SK-N-SH (cell line): ENCODE results near the gene KCNQ2.

Source experiments
- EZH2phosphoT487 ChIP-seq: fragments of 200-600 bp; sonication (generic); IDR thresholded peaks from 2 replicates; pipeline ENCODE4 v1.6.1; 2017; ENCODE audit warnings: low read depth, mixed run types, mild to moderate bottlenecking, antibody characterized with exemption, moderate library complexity, borderline replicate concordance
- GATA2 ChIP-seq: sonication (generic); formaldehyde crosslinking; IDR thresholded peaks from 2 replicates; pipeline ENCODE4 v1.5.0; 2020; ENCODE audit warnings: mild to moderate bottlenecking, missing genetic modification reagents
- POLR2AphosphoS5 ChIP-seq: IDR thresholded peaks from 2 replicates; pipeline ENCODE4 v1.6.1; 2012; ENCODE audit warnings: low read depth, low read length
- RFX5 ChIP-seq: IDR thresholded peaks from 2 replicates; pipeline ENCODE4 v1.6.1; 2012; ENCODE audit warnings: mild to moderate bottlenecking, improper control_type of control experiment, low read length
- SIN3A ChIP-seq: IDR thresholded peaks from 2 replicates; pipeline ENCODE4 v1.6.1; 2012; ENCODE audit warnings: low read depth, mild to moderate bottlenecking, low read length, moderate library complexity, borderline replicate concordance
- TF ChIP-seq, protein P1 (sequence below): fragments of 150-350 bp; IDR thresholded peaks from 2 replicates; pipeline ENCODE4 v1.6.1; 2017; ENCODE audit warnings: antibody characterized with exemption, low read length, low read depth, borderline replicate concordance
- TF ChIP-seq, protein P2 (sequence below): IDR thresholded peaks from 2 replicates; pipeline ENCODE4 v1.6.1; 2012; ENCODE audit warnings: mild to moderate bottlenecking, low read depth, low read length, moderate library complexity
- TF ChIP-seq, protein P3 (sequence below): fragments of 200-600 bp; sonication (generic); IDR thresholded peaks from 2 replicates; pipeline ENCODE4 v1.6.1; 2017; ENCODE audit warnings: antibody characterized with exemption, mild to moderate bottlenecking, moderate library complexity
- TF ChIP-seq, protein P4 (sequence below): IDR thresholded peaks from 2 replicates; pipeline ENCODE4 v1.4.0; 2012; ENCODE audit warnings: low read depth

DNA sequence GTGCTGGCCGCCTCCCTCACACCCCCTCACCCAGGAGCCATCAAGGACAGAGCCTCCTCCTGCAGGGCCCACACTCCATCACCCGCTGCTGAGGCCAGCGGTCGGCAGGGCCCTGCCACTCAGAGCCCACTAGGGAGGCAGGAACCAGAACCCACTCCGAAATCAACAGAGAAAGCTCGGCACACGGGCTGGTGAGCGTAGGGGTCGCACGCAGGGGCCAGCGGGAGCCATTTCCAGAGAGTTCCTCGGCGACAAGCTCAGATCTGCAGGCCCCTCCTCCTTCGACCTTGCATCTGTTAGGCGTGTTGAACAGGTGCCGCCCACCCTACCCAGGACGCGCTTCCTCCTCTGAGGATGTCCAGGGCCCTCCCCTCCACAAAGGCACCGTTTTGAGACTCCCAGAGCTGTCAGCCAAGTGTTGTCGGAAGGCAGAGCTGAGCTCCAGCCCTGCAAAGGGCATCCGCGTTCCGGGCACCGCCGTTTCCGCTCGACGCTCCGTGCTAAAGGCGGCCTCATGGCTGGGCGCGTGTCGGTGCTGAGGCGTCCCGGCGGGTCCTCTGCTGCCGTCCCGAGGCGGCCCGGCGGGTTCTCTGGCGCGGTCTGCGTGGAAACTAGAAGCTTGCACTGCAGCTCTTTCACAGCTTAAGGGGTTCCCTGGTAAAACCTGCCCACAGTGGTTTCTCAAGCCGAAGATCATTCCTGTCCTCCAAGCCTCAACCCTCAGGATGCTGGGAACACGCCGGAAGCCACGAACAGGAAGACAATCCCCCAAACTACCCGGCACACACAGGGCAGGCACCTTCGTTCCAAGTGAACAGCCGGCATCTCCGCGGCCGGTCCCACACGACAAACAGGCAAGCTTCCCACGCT, 6.8 kb downstream of the KCNQ2 start:
- TF ChIP-seq, protein P1, sequence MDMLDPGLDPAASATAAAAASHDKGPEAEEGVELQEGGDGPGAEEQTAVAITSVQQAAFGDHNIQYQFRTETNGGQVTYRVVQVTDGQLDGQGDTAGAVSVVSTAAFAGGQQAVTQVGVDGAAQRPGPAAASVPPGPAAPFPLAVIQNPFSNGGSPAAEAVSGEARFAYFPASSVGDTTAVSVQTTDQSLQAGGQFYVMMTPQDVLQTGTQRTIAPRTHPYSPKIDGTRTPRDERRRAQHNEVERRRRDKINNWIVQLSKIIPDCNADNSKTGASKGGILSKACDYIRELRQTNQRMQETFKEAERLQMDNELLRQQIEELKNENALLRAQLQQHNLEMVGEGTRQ = no peak
- TF ChIP-seq, protein P2, sequence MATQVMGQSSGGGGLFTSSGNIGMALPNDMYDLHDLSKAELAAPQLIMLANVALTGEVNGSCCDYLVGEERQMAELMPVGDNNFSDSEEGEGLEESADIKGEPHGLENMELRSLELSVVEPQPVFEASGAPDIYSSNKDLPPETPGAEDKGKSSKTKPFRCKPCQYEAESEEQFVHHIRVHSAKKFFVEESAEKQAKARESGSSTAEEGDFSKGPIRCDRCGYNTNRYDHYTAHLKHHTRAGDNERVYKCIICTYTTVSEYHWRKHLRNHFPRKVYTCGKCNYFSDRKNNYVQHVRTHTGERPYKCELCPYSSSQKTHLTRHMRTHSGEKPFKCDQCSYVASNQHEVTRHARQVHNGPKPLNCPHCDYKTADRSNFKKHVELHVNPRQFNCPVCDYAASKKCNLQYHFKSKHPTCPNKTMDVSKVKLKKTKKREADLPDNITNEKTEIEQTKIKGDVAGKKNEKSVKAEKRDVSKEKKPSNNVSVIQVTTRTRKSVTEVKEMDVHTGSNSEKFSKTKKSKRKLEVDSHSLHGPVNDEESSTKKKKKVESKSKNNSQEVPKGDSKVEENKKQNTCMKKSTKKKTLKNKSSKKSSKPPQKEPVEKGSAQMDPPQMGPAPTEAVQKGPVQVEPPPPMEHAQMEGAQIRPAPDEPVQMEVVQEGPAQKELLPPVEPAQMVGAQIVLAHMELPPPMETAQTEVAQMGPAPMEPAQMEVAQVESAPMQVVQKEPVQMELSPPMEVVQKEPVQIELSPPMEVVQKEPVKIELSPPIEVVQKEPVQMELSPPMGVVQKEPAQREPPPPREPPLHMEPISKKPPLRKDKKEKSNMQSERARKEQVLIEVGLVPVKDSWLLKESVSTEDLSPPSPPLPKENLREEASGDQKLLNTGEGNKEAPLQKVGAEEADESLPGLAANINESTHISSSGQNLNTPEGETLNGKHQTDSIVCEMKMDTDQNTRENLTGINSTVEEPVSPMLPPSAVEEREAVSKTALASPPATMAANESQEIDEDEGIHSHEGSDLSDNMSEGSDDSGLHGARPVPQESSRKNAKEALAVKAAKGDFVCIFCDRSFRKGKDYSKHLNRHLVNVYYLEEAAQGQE = no peak
- TF ChIP-seq GATA2 = no peak
- TF ChIP-seq, protein P3, sequence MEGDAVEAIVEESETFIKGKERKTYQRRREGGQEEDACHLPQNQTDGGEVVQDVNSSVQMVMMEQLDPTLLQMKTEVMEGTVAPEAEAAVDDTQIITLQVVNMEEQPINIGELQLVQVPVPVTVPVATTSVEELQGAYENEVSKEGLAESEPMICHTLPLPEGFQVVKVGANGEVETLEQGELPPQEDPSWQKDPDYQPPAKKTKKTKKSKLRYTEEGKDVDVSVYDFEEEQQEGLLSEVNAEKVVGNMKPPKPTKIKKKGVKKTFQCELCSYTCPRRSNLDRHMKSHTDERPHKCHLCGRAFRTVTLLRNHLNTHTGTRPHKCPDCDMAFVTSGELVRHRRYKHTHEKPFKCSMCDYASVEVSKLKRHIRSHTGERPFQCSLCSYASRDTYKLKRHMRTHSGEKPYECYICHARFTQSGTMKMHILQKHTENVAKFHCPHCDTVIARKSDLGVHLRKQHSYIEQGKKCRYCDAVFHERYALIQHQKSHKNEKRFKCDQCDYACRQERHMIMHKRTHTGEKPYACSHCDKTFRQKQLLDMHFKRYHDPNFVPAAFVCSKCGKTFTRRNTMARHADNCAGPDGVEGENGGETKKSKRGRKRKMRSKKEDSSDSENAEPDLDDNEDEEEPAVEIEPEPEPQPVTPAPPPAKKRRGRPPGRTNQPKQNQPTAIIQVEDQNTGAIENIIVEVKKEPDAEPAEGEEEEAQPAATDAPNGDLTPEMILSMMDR = no peak
- TF ChIP-seq, protein P4, sequence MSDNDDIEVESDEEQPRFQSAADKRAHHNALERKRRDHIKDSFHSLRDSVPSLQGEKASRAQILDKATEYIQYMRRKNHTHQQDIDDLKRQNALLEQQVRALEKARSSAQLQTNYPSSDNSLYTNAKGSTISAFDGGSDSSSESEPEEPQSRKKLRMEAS = no peak
- TF ChIP-seq SIN3A = no peak
- no peak for TF ChIP-seq EZH2phosphoT487
- no peak for TF ChIP-seq RFX5
- no peak for TF ChIP-seq POLR2AphosphoS5
